GM23248 (cell line): ENCODE data around the gene CASTOR1.
"Not testable (repeated sequence)": the region's sequence is repeated elsewhere in the genome, so short reads cannot be mapped to it uniquely, and the experiment has no call there.

Experiments used
- EZH2 ChIP-seq: fragments of 200-600 bp; sonication (generic); IDR thresholded peaks from 2 replicates; pipeline ENCODE4 v1.6.1; 2018; ENCODE audit warnings: antibody characterized with exemption, mild to moderate bottlenecking; ENCODE audit not compliant: insufficient read depth, poor library complexity, severe bottlenecking
- EZH2phosphoT487 ChIP-seq: fragments of 200-600 bp; sonication (generic); IDR thresholded peaks from 2 replicates; pipeline ENCODE4 v1.6.1; 2018; ENCODE audit warnings: antibody characterized with exemption, moderate library complexity, mild to moderate bottlenecking, low read depth; ENCODE audit not compliant: insufficient read depth

GRCh38 chr22:30338341-30338740 is 49.0 kb upstream of the CASTOR1 start:
- TF ChIP-seq EZH2phosphoT487, EZH2: not testable (repeated sequence)
